Measurements from ENCODE around the gene UBLCP1. TPM values are rescaled to one million over a fixed set of nuclear protein-coding genes. Genes with fewer than 3 reads are reported as not detected.

UBLCP1 gene
- total RNA-seq, 1 donor from 2014 or later, result 35.7 TPM

- DNase-seq (ENCODE audit: extremely low spot score, unreplicated experiment), result no peak
- H3K4me3 Mint-ChIP-seq (ENCODE audit: unreplicated experiment), result no peak overlapping the region
- no peak overlapping the region for H3K27ac Mint-ChIP-seq (ENCODE audit: unreplicated experiment)
- no peaks in the 10 kb centered on the region for H3K36me3 Mint-ChIP-seq (ENCODE audit: unreplicated experiment)
- H3K27me3 Mint-ChIP-seq (ENCODE audit: unreplicated experiment), result peaks cover 70% of the 10 kb centered on the region
- no peak for TF ChIP-seq CTCF (IDR thresholded peaks at IDR 0.05)
- peaks cover 5% of the 10 kb centered on the region for H3K4me1 Mint-ChIP-seq (ENCODE audit: unreplicated experiment)
- H3K9me3 Mint-ChIP-seq (ENCODE audit: unreplicated experiment), result no peaks in the 10 kb centered on the region
These were observed 50.1 kb downstream of the UBLCP1 start for GRCh38 chr5:159313197-159313596.

- H3K4me3 Mint-ChIP-seq (ENCODE audit: unreplicated experiment), result no peak overlapping the region
- no peaks in the 10 kb centered on the region for H3K4me1 Mint-ChIP-seq (ENCODE audit: unreplicated experiment)
- no peak overlapping the region for H3K27ac Mint-ChIP-seq (ENCODE audit: unreplicated experiment)
- H3K36me3 Mint-ChIP-seq (ENCODE audit: unreplicated experiment), result no peaks in the 10 kb centered on the region
- peak; percentile 70 for TF ChIP-seq CTCF (IDR thresholded peaks at IDR 0.05)
- DNase-seq (ENCODE audit: extremely low spot score, unreplicated experiment), result no peak
- H3K9me3 Mint-ChIP-seq (ENCODE audit: unreplicated experiment), result no peaks in the 10 kb centered on the region
- peaks cover 56% of the 10 kb centered on the region for H3K27me3 Mint-ChIP-seq (ENCODE audit: unreplicated experiment)
These were observed 53.7 kb downstream of the UBLCP1 start for GRCh38 chr5:159316519-159317383.

- H3K27me3 Mint-ChIP-seq (ENCODE audit: unreplicated experiment), result peaks cover 48% of the 10 kb centered on the region
- DNase-seq (ENCODE audit: extremely low spot score, unreplicated experiment), result no peak
- H3K9me3 Mint-ChIP-seq (ENCODE audit: unreplicated experiment), result no peaks in the 10 kb centered on the region
- H3K36me3 Mint-ChIP-seq (ENCODE audit: unreplicated experiment), result no peaks in the 10 kb centered on the region
- H3K4me1 Mint-ChIP-seq (ENCODE audit: unreplicated experiment), result no peaks in the 10 kb centered on the region
- TF ChIP-seq CTCF (IDR thresholded peaks at IDR 0.05), result no peak
- no peak overlapping the region for H3K27ac Mint-ChIP-seq (ENCODE audit: unreplicated experiment)
- no peak overlapping the region for H3K4me3 Mint-ChIP-seq (ENCODE audit: unreplicated experiment)
These were observed 54.8 kb downstream of the UBLCP1 start for GRCh38 chr5:159317849-159318248.

GRCh38 chr5:159318448-159318847 lies 55.4 kb downstream of the UBLCP1 start:
- no peak for DNase-seq (ENCODE audit: extremely low spot score, unreplicated experiment)
- no peaks in the 10 kb centered on the region for H3K36me3 Mint-ChIP-seq (ENCODE audit: unreplicated experiment)
- TF ChIP-seq CTCF (IDR thresholded peaks at IDR 0.05), result no peak
- no peak overlapping the region for H3K27ac Mint-ChIP-seq (ENCODE audit: unreplicated experiment)
- no peak overlapping the region for H3K4me3 Mint-ChIP-seq (ENCODE audit: unreplicated experiment)
- H3K27me3 Mint-ChIP-seq (ENCODE audit: unreplicated experiment), result peaks cover 42% of the 10 kb centered on the region
- no peaks in the 10 kb centered on the region for H3K9me3 Mint-ChIP-seq (ENCODE audit: unreplicated experiment)
- H3K4me1 Mint-ChIP-seq (ENCODE audit: unreplicated experiment), result no peaks in the 10 kb centered on the region

GRCh38 chr5:159319363-159319762 lies 56.3 kb downstream of the UBLCP1 start:
- DNase-seq (ENCODE audit: extremely low spot score, unreplicated experiment), result no peak
- H3K9me3 Mint-ChIP-seq (ENCODE audit: unreplicated experiment), result no peaks in the 10 kb centered on the region
- no peak overlapping the region for H3K27ac Mint-ChIP-seq (ENCODE audit: unreplicated experiment)
- no peaks in the 10 kb centered on the region for H3K36me3 Mint-ChIP-seq (ENCODE audit: unreplicated experiment)
- peaks cover 35% of the 10 kb centered on the region for H3K27me3 Mint-ChIP-seq (ENCODE audit: unreplicated experiment)
- TF ChIP-seq CTCF (IDR thresholded peaks at IDR 0.05), result no peak
- H3K4me1 Mint-ChIP-seq (ENCODE audit: unreplicated experiment), result no peaks in the 10 kb centered on the region
- H3K4me3 Mint-ChIP-seq (ENCODE audit: unreplicated experiment), result no peak overlapping the region
